ENCODE measurements around the gene DPP10.

Gene DPP10

GRCh38 chr2:115568643-115569042 is 1126.2 kb downstream of the DPP10 start:
- DNase-seq (ENCODE audit: low read depth): no peak

GRCh38 chr2:115569547-115569946 is 1127.1 kb downstream of the DPP10 start:
- no peak for DNase-seq (ENCODE audit: low read depth)

- no peak for DNase-seq (ENCODE audit: low read depth)
Observed at GRCh38 chr2:115572746-115573145, 1130.3 kb downstream of the DPP10 start.

- no peak for DNase-seq (ENCODE audit: low read depth)
Observed at GRCh38 chr2:115573756-115574155, 1131.3 kb downstream of the DPP10 start.

- no peak for DNase-seq (ENCODE audit: low read depth)
Observed at GRCh38 chr2:115574667-115575066, 1132.2 kb downstream of the DPP10 start.

- DNase-seq (ENCODE audit: low read depth): no peak
Observed at GRCh38 chr2:115580784-115581183, 1138.3 kb downstream of the DPP10 start.

GRCh38 chr2:115584507-115584906 is 1142.1 kb downstream of the DPP10 start:
- no peak for DNase-seq (ENCODE audit: low read depth)

- no peak for DNase-seq (ENCODE audit: low read depth)
Observed at GRCh38 chr2:115596659-115597375, 1154.4 kb downstream of the DPP10 start.

GRCh38 chr2:115603285-115603684 is 1160.8 kb downstream of the DPP10 start:
- no peak for DNase-seq (ENCODE audit: low read depth)

GRCh38 chr2:115606350-115606749 is 1163.9 kb downstream of the DPP10 start:
- DNase-seq (ENCODE audit: low read depth): no peak

GRCh38 chr2:115609978-115610377 is 1167.5 kb downstream of the DPP10 start:
- DNase-seq (ENCODE audit: low read depth): no peak

- no peak for DNase-seq (ENCODE audit: low read depth)
Observed at GRCh38 chr2:115610888-115611287, 1168.4 kb downstream of the DPP10 start.

GRCh38 chr2:115624332-115624731 is 1181.9 kb downstream of the DPP10 start:
- no peak for DNase-seq (ENCODE audit: low read depth)

- DNase-seq (ENCODE audit: low read depth): no peak
Observed at GRCh38 chr2:115634578-115634977, 1192.1 kb downstream of the DPP10 start.

- DNase-seq (ENCODE audit: low read depth): no peak
Observed at GRCh38 chr2:115635430-115635829, 1193.0 kb downstream of the DPP10 start.

GRCh38 chr2:115649731-115650130 is 1207.3 kb downstream of the DPP10 start:
- no peak for DNase-seq (ENCODE audit: low read depth)

GRCh38 chr2:115650827-115651226 is 1208.4 kb downstream of the DPP10 start:
- no peak for DNase-seq (ENCODE audit: low read depth)

- no peak for DNase-seq (ENCODE audit: low read depth)
Observed at GRCh38 chr2:115652652-115653051, 1210.2 kb downstream of the DPP10 start.

GRCh38 chr2:115654362-115654761 is 1211.9 kb downstream of the DPP10 start:
- DNase-seq (ENCODE audit: low read depth): no peak

- DNase-seq (ENCODE audit: low read depth): no peak
Observed at GRCh38 chr2:115678129-115678528, 1235.7 kb downstream of the DPP10 start.

GRCh38 chr2:115684345-115684744 is 1241.9 kb downstream of the DPP10 start:
- no peak for DNase-seq (ENCODE audit: low read depth)

GRCh38 chr2:115691409-115691808 is 1249.0 kb downstream of the DPP10 start:
- no peak for DNase-seq (ENCODE audit: low read depth)

GRCh38 chr2:115694651-115695050 is 1252.2 kb downstream of the DPP10 start:
- no peak for DNase-seq (ENCODE audit: low read depth)

GRCh38 chr2:115733190-115733775 is 1290.8 kb downstream of the DPP10 start:
- no peak for DNase-seq (ENCODE audit: low read depth)
